Renal cortex interstitium (tissue), 11 donors: ENCODE data around the gene TPRA1. TPM values are rescaled to one million over a fixed set of nuclear protein-coding genes. Genes with fewer than 3 reads are reported as not detected.
"Not testable (repeated sequence)": the region's sequence is repeated elsewhere in the genome, so short reads cannot be mapped to it uniquely, and the experiment has no call there.

Experiments used
- DNase-seq, 11 donors: peaks; one replicate each; pipeline ENCODE4 v3.0.0-alpha.2; 2013; ENCODE audit warnings: low read depth in 9 of 11, low spot score in 4 of 11; ENCODE audit errors: extremely low read depth in 1 of 11
- polyA plus RNA-seq, 3 donors: library from polyadenylated mRNA; unstranded; fragments of 120-200 nt; gene quantifications; one replicate each; pipeline ENCODE4 v1.2.1, GENCODE V29; 2013; ENCODE audit not compliant: insufficient read length in 3 of 3

The TPRA1 gene
- polyA plus RNA-seq, 3 donors: 31.3 to 38.2 (median 36.8) TPM

DNA sequence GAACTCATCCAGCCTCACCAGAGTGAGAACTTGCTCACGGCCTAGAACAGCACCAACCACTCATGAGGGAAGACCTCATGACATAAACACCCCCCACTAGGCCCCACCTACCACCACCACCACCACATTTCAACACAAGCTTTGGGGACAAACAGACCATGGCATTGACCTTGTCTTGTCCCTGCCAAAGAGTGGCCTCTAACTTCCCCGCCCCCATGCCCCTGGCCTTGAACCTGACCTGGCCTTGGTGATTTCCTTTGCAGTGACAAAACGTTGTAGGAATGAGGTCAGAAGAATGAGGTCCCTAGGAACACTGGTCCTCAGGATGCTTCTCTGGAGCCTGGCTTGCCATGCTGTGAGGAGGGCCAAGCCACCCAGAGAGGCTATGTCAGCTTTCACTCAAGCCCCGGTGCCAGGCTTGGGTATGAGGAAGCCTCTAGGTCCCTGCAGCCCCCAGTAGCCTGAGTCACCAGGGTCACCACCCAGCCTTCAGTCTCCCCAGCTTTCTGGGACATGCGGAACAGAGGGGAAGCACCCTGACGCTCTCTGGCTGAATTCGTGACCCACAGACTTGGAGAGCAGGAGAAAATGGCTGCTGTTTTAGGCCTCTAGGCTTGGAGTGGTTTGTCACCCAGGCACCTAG is 57.9 kb downstream of the TPRA1 start:
- DNase-seq: no peak

DNA sequence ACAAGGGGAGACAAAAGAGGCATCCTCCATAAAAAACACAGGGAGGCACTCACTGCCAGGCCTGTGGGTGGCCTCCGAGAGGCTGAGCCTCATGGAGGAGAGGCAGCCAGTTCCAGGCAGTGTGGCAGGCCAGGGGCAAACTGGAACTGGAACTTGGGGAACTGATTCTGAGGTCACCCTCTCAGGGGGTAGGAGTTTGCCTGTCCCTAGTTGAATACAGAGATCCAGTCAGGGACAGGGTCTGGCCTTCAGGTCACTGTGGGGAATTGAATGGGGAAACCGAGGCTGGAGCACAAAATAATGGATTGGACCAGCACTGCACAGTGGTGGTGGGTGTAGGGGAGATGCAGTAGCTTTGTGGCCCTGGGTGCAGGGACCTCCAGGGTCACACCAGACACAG is 58.7 kb downstream of the TPRA1 start:
- no peak for DNase-seq

DNA sequence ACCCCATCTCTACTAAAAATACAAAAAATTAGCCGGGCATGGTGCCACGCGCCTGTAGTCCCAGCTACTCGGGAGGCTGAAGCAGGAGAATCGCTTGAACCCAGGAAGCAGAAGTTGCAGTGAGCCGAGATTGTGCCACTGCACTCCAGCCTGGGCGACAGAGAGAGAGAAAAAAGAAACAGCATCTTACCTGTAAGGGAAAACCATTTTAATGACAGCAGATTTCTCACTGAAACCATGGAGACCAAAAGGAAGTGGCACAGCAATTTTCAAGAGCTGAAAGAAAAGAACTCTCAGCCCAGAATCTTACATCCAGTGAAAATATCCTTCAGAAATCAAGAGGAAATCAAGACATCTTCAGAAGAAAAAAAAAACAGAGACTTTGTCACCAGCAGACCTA is 59.7 kb downstream of the TPRA1 start:
- not testable (repeated sequence) for DNase-seq

DNA sequence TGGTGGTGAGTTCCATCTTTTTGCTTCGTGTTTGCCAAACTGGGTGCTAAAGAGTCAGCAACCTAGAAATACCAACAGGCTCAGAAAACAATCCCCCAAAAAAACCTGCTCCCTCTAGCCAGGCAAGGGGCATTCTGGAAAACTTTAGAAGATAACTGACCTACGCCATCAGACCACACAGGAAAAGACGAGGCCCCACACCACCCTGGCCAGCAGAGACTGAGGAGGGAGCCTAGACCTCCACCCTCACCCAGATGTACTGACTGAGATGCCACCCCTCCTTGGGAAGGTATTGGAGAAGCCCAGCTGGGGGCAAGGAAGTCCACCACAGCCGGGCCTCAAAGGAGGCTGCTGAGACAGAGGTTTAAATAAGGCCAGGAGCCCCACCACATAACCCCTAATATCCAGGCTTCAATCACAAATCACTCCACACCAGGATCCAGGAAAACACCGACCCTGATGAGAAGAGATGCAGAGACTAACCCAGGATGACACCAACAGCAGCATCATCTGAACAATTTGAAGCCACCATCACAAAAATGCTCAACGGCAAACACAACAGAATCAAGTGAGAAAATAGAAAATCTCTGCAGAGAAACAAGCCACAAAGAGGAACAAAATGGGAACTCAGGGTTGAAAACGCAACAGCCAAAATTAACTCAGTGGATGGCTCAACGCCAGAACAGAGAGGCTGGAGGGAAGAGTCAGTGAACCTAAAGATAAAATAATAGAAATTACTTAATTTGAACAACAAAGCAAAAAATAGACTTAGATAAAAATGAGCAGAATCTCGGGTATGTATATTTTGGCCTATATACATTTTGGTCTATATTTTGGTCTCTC is 61.0 kb downstream of the TPRA1 start:
- DNase-seq: no peak

DNA sequence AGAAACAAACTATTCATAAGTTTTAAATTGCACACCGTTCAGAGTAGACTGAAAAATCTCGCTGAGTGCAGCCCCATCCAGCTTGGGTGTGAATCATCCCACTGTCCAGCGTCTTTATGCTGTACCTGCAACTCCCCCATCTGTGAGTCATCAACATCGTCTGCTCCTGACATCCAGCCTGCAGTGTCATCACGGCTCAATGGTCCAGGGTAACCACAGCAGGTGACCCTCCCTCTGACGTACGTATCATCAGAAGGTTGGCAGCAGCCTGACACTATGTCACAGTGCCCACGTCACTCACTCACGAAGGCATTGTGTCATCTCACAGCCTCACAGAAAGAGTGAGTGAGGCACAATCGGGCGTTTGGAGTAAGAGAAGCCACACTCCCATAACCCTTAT is 65.2 kb downstream of the TPRA1 start:
- no peak for DNase-seq

DNA sequence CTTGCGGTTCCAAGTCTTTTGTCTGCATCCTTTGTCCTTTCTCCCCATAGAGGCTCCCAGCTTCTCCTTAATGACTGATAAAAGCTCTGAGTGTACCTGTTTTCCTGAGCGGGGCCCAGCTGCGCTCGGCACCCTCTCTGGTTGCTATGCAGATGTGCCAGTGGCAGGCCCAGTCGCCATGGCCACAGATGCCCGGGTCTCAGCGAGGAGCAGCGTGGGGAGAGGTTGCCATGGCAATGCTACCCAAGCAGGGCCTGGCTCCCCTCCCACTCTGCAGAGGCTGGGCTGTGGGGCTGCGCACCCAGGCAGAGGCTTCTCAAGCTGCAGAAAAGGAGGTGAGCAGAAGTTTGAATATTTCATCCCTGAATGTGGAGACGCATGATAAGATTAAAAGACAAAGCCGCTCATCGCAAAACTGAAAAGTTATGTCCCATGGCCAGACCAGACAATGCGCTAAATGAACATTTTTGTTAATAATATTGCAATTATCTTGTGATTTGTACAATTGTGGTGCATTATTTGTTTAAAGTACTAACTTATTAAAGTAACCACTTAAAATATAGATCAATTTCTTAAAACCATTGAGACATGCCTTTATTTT is 66.1 kb downstream of the TPRA1 start:
- DNase-seq: no peak

Other genes with a start within 250 kb of the TPRA1 start
- 10 to 100 TPM; 52.5 to 78.2 (median 61.5) TPM for gene MCM2, start 7.7 kb upstream of the TPRA1 start, polyA plus RNA-seq
- gene PODXL2, start 38.5 kb upstream of the TPRA1 start, polyA plus RNA-seq: 10 to 100 TPM; 47.4 to 53.8 (median 48.7) TPM
- gene ABTB1, start 82.2 kb upstream of the TPRA1 start, polyA plus RNA-seq: 10 to 100 TPM; 19.2 to 26.9 (median 24.7) TPM
- 10 to 100 TPM; 23.7 to 30.1 (median 24.5) TPM for gene MGLL, start 231.8 kb upstream of the TPRA1 start, polyA plus RNA-seq